ENCODE measurements around the gene ZNF76.

DNA sequence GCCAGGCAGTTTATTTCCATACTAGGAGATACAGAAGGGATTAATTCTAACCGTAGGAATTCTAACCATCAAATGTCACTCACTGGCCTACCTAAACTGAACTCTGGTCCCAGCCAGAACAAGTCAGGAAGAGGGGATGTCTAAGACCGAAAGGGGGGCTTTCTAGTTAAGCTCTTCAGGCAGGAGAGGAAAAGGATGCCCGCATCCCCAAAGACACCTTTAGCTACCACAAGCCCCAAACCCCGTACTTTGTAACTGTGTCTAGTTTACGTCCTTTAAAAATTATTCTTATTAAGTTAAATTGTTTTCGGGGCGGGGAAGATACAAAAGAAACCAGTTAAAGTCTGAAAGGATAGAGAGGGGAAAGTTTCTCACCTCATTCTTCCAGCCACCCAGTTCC, 1.2 kb upstream of the ZNF76 start:
- TF ChIP-seq, protein P1, sequence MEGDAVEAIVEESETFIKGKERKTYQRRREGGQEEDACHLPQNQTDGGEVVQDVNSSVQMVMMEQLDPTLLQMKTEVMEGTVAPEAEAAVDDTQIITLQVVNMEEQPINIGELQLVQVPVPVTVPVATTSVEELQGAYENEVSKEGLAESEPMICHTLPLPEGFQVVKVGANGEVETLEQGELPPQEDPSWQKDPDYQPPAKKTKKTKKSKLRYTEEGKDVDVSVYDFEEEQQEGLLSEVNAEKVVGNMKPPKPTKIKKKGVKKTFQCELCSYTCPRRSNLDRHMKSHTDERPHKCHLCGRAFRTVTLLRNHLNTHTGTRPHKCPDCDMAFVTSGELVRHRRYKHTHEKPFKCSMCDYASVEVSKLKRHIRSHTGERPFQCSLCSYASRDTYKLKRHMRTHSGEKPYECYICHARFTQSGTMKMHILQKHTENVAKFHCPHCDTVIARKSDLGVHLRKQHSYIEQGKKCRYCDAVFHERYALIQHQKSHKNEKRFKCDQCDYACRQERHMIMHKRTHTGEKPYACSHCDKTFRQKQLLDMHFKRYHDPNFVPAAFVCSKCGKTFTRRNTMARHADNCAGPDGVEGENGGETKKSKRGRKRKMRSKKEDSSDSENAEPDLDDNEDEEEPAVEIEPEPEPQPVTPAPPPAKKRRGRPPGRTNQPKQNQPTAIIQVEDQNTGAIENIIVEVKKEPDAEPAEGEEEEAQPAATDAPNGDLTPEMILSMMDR (IDR thresholded peaks at IDR 0.05): no peak
- TF ChIP-seq EZH2 (IDR thresholded peaks at IDR 0.05): no peak

Measured in neural progenitor cell (in vitro differentiated cells).